KBM-7 (cell line): ENCODE results near the gene GFOD2.
A peak's percentile ranks its signal among the peaks of the same experiment; 100 is the strongest.
"Not testable (repeated sequence)": the region's sequence is repeated elsewhere in the genome, so short reads cannot be mapped to it uniquely, and the experiment has no call there.

Experiments used
- DNase-seq: peaks from one replicate; pipeline ENCODE4 v3.0.0-alpha.2; 2015
- in situ Hi-C: fragments of 300-500 bp; cut with MboI; formaldehyde crosslinking; loops from 2 replicates; pipeline ENCODE4 v1.14.3; 2020; ENCODE audit warnings: low sequenced_read_pairs, low pct_unique_long_range_greater_than_20kb, mixed read lengths

Gene GFOD2, protein sequence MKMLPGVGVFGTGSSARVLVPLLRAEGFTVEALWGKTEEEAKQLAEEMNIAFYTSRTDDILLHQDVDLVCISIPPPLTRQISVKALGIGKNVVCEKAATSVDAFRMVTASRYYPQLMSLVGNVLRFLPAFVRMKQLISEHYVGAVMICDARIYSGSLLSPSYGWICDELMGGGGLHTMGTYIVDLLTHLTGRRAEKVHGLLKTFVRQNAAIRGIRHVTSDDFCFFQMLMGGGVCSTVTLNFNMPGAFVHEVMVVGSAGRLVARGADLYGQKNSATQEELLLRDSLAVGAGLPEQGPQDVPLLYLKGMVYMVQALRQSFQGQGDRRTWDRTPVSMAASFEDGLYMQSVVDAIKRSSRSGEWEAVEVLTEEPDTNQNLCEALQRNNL

GRCh38 chr16:67719048-67719777 is at the start of gene GFOD2:
TSS of gene GFOD2 (minus strand) at chr16:67719316. CDS start at chr16:67685715, 33,601 bp downstream.
- in situ Hi-C loops = no loop called here
- peak; percentile 96 for DNase-seq

GRCh38 chr16:67767953-67768352 is 48.8 kb upstream of the GFOD2 start:
- no peak for DNase-seq
- in situ Hi-C loops = no loop called here

GRCh38 chr16:67766291-67766690 is 47.2 kb upstream of the GFOD2 start:
- no peak for DNase-seq
- in situ Hi-C loops = no loop called here

- DNase-seq = no peak
- in situ Hi-C loops = no loop called here
Observed at GRCh38 chr16:67764158-67764667, 45.1 kb upstream of the GFOD2 start.

GRCh38 chr16:67763066-67763465 is 44.0 kb upstream of the GFOD2 start:
- in situ Hi-C loops = no loop called here
- no peak for DNase-seq

DNA sequence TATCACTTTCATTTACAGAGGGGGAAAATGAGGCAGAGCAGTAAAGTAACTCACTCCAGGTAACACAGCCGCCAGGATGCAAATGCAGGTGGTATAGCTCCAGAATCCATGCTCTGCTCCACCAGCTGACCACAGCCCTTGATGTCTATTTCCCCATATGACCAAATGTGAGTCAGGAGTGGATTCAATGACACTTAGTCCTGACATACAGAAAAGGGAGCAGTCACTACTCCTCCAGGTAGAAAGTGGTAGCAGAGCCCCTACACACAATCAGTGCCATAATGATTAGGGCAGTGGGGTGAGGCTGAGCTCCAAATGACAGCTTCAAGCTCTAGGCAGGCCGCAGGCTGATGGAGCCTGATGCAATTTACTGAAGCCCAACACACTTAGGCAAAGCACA is 43.3 kb upstream of the GFOD2 start:
- no peak for DNase-seq
- in situ Hi-C loops = no loop called here

DNA sequence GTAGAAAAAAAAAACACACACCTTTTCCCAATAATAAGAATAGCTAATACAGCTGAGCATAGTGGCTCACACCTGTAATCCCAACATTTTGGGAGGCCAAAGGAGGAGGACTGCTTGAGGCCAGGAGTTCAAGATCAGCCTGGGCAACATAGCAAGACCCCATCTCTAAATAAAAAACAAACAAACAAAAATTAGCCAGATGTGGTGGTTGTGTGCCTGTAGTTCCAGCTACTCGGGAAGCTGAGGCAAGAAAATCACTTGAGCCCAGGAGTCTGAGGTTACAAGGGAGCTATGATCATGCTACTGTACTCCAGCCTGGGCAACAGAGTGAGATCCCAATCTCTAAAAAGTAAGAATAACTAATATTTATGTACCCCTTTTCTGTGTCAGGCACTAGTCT is 42.8 kb upstream of the GFOD2 start:
- DNase-seq = no peak
- in situ Hi-C loops = no loop called here

DNA sequence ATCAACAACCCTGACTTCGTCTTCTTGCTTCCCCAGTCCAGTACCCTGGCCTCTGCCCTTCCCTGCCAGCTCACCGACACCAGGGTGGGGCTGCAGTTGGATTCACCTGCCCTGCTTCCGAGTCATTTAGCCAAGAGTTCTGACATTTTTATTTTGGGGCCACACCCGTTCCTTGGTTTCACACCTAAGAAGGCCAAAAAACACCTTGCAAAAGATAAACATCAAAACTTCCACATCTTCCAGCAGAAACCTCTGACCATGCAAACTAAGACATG is 41.8 kb upstream of the GFOD2 start:
- DNase-seq = no peak
- in situ Hi-C loops = no loop called here

DNA sequence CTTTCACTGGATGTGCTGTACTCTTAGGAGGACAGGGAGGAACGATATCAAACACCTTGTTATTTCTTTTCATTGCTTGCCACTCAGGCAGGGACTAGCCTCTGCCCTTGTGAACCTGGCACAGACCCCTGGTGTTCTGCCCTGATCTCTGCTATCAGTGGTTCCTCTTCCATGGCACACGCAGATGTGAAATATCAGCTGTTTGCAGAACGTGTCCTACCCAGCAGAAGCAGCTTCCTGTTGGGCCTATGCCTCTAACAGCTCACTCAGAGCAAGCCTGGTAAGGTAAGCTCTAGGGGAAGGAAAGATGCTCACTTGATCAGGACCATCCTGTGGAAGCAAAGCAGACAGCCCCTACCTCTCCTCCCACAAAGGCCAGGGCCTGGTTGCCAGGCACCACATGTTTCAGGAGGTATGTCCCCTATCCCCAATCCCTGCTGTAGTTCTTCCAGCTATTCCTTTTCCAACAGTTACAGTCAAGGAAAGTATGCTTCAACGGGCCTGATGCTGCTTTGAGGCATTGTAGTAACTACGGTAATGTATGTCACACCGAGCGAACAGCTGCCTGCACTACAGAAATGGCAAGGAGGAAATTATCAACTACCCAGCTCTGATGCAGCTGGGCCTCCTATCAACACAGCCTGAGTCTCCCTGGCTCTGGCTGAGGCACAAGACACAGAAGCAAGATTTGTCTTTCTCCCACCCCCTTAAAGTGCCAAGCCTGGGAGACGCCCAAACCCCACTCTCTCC is 41.3 kb upstream of the GFOD2 start:
- DNase-seq = peak; percentile 23
- in situ Hi-C loops = no loop called here

DNA sequence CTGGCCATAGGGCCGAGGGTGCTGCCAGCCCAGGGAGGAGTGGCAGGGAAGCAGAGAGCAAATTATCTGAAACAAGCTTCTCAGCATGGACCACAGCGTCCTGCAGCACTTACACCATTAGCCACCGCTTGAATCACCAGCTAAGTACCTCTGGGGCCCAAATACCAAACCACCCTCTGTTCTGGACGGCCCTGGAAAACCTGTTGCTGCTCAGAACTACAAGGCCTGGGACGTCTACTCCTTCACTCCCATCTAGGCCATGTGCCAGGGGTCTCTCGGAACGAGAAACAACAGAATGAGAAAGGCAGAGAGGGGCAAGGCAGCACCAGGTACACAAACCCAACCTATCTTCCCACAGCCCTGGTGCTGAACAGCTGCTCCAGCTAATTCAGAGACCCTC is 39.9 kb upstream of the GFOD2 start:
- in situ Hi-C loops = no loop called here

DNA sequence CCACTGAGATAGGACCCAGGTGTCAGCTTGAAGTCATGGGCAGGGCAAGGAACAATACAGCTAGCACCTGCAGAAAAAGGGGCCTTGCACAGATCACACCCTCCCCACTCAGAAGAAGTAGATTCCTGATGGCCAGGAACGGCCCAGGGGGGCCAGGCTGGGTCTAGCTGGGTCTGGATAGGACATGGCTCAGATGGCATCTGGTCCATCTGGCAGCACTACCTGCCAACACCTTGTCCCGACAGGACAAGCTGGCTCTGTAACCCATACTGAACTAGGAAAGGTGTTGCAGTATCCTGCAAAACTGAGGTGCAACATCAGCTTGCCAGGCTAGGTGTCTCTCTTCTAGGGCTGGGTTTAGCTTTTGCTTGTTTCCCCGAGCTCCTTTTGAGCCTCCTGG is 38.9 kb upstream of the GFOD2 start:
- DNase-seq = no peak
- in situ Hi-C loops = no loop called here

More for the DNA sequence above, 39.9 kb upstream of the GFOD2 start:
- DNase-seq = no peak

DNA sequence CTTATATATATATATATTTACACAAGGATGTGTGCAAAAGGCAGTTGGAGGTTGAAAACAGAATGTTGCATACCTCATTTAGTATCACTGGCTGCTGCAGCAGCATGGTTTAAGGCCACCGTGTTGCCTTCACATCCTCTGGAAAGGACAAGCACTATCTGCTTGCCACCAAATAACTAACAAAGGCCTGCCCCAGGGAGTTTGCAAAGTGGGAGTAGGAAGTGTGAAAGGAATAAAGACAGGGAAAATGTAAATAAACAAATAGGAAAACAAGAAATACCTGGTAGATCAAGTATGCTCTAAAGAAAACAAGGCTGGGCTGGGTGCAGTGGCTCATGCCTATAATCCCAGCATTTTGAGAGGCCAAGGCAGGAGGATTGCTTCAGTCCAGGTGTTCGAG is 33.5 kb upstream of the GFOD2 start:
- no peak for DNase-seq
- in situ Hi-C loops = no loop called here

- DNase-seq, in situ Hi-C loops: not testable (repeated sequence)
Observed at GRCh38 chr16:67751331-67751730, 32.2 kb upstream of the GFOD2 start.

DNA sequence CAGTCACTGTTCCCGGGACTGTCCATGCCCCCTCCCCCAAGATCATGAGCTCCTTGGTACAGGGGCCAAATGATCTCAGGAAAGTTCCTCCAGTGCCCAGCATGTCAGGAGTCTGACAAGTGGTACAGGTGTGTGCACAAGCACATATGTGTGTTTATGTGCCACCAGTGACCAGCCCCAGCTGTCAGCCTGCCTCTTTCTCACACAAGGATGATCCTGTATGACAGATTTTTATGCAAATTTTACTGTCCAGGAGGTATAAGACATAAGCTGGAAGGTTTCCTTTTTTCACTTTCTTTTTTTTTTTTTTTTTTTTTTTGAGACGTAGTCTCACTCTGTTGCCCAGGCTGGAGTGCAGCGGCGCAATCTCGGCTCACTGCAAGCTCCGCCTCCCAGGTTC is 31.4 kb upstream of the GFOD2 start:
- DNase-seq = no peak
- in situ Hi-C loops = no loop called here

GRCh38 chr16:67749436-67750078 is 30.4 kb upstream of the GFOD2 start:
- in situ Hi-C loops = no loop called here
- no peak for DNase-seq

DNA sequence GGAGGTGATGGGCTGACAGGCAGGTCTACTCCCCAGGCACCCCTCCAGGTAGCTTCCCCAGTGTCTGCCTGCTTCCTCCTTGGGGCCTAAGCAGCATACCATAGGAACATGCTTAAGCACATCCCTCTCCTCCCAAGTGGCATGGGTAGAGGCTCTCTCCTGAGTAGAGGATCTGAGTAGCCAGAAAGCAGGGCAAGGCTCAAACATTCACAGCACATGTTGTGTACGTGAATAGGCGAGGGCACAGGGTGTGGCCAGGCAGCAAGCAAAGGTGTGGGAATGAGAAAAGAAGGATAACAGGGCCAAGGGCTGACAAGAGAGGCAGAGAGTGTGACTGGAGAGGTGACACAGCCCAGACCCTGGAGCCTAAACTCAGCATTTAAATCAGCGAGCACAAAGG is 29.7 kb upstream of the GFOD2 start:
- DNase-seq = no peak
- in situ Hi-C loops = no loop called here

GRCh38 chr16:67746846-67747245 is 27.7 kb upstream of the GFOD2 start:
- in situ Hi-C loops = no loop called here
- no peak for DNase-seq

GRCh38 chr16:67741118-67741517 is 22.0 kb upstream of the GFOD2 start:
- in situ Hi-C loops = no loop called here
- DNase-seq = no peak

- in situ Hi-C loops = no loop called here
- DNase-seq = no peak
Observed at GRCh38 chr16:67740391-67740790, 21.3 kb upstream of the GFOD2 start.

DNA sequence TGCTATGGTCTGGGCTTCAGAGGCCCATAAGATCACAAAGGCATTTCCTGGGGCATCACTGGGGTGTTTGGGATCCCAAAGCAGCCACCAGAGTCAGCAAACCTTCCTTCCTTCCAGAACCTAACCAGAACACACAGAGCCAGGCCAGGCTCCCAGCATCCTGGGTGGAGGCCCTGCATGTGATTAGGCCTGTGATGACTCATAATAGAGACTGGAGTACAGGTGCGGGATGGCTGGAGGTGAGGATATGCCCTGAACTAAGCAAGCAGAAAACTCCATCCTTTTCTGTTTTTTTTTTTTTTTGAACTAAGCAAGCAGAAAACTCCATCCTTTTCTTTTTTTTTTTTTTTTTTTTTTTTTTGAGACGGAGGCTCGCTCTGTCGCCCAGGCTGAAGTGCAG is 17.7 kb upstream of the GFOD2 start:
- in situ Hi-C loops = no loop called here
- DNase-seq = no peak
